Measurements from ENCODE around the gene KIRREL3. TPM values are rescaled to one million over a fixed set of nuclear protein-coding genes. Genes with fewer than 3 reads are reported as not detected.

The KIRREL3 gene
- total RNA-seq, 1 donor: 0.45 TPM

- no peak for DNase-seq (ENCODE audit: low read depth)
- no peak overlapping the region for H3K4me3 ChIP-seq (ENCODE audit: low read depth, low read length)
- no peak for TF ChIP-seq CTCF (IDR thresholded peaks at IDR 0.05; ENCODE audit: insufficient read depth, low read length)
Measured at GRCh38 chr11:127037001-127037400, 36.4 kb upstream of the KIRREL3 start.

- DNase-seq (ENCODE audit: low read depth): no peak
- no peak for TF ChIP-seq CTCF (IDR thresholded peaks at IDR 0.05; ENCODE audit: insufficient read depth, low read length)
Measured at GRCh38 chr11:127035824-127036223, 35.3 kb upstream of the KIRREL3 start.

GRCh38 chr11:127034973-127035372, 34.4 kb upstream of the KIRREL3 start:
- no peak overlapping the region for H3K4me3 ChIP-seq (ENCODE audit: low read depth, low read length)
- DNase-seq (ENCODE audit: low read depth): no peak
- no peak for TF ChIP-seq CTCF (IDR thresholded peaks at IDR 0.05; ENCODE audit: insufficient read depth, low read length)

More at GRCh38 chr11:127035824-127036223, 35.3 kb upstream of the KIRREL3 start:
- no peak overlapping the region for H3K4me3 ChIP-seq (ENCODE audit: low read depth, low read length)

GRCh38 chr11:127028648-127029047, 28.1 kb upstream of the KIRREL3 start:
- no peak for DNase-seq (ENCODE audit: low read depth)
- no peak overlapping the region for H3K4me3 ChIP-seq (ENCODE audit: low read depth, low read length)
- TF ChIP-seq CTCF (IDR thresholded peaks at IDR 0.05; ENCODE audit: insufficient read depth, low read length): no peak

- TF ChIP-seq CTCF (IDR thresholded peaks at IDR 0.05; ENCODE audit: insufficient read depth, low read length): no peak
- H3K4me3 ChIP-seq (ENCODE audit: low read depth, low read length): no peak overlapping the region
- no peak for DNase-seq (ENCODE audit: low read depth)
Measured at GRCh38 chr11:127027789-127028188, 27.2 kb upstream of the KIRREL3 start.

GRCh38 chr11:127027000-127027399, 26.4 kb upstream of the KIRREL3 start:
- no peak for TF ChIP-seq CTCF (IDR thresholded peaks at IDR 0.05; ENCODE audit: insufficient read depth, low read length)
- DNase-seq (ENCODE audit: low read depth): no peak
- H3K4me3 ChIP-seq (ENCODE audit: low read depth, low read length): no peak overlapping the region

- TF ChIP-seq CTCF (IDR thresholded peaks at IDR 0.05; ENCODE audit: insufficient read depth, low read length): no peak
- no peak overlapping the region for H3K4me3 ChIP-seq (ENCODE audit: low read depth, low read length)
- DNase-seq (ENCODE audit: low read depth): no peak
Measured at GRCh38 chr11:127023991-127024390, 23.4 kb upstream of the KIRREL3 start.
